Measurements from ENCODE around the gene GLIS1.
"Not testable (repeated sequence)": the region's sequence is repeated elsewhere in the genome, so short reads cannot be mapped to it uniquely, and the experiment has no call there.

Gene GLIS1

DNA sequence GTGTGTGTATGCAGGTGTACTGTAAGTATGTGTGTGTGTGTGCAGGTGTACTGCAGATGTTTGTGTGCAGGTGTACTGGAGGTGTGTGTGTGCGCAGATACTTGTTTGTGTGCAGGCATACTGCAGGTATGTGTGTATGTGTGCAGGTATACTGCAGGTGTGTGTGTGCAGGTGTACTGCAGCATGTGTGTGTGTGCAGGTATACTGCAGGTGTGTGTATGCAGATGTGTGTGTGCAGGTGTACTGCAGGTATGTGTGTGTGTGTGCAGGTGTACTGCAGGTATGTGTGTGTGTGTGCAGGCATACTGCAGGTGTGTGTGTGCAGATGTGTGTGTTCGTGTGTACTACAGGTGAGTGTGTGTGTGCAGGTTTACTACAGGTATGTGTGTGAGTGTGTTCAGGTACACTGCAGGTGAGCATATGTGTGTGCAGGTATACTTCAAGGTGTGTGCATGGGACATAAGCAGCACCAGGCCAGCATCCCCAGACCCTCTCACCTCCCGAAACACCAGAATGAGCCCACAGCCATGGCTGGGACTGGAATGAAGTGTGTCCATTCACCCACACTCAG, 182.2 kb downstream of the GLIS1 start:
- DNase-seq, result no peak

DNA sequence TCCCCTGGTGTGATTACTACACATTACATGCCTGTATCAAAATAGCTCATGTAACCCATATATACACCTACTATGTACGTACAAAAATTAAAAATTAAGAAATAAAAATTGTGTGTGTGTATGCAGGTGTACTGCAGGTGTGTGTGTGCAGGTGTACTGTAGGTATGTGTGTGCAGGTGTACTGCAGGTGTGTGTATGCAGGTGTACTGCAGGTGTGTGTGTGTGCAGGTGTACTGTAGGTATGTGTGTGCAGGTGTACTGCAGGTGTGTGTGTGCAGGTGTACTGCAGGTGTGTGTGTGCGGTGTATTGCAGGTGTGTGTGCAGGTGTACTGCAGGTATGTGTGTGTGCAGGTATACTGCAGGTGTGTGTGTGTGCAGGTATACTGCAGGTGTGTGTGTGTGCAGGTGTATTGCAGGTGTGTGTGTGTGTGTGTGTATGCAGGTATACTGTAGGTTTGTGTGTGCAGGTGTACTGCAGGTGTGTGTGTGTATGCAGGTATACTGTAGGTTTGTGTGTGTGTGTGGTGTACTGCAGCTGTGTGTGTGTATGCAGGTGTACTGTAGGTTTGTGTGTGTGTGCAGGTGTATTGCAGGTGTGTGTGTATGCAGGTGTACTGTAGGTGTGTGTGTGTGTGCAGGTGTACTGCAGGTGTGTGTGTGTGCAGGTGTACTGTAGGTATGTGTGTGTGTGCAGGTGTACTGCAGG, 183.2 kb downstream of the GLIS1 start:
- not testable (repeated sequence) for DNase-seq

DNA sequence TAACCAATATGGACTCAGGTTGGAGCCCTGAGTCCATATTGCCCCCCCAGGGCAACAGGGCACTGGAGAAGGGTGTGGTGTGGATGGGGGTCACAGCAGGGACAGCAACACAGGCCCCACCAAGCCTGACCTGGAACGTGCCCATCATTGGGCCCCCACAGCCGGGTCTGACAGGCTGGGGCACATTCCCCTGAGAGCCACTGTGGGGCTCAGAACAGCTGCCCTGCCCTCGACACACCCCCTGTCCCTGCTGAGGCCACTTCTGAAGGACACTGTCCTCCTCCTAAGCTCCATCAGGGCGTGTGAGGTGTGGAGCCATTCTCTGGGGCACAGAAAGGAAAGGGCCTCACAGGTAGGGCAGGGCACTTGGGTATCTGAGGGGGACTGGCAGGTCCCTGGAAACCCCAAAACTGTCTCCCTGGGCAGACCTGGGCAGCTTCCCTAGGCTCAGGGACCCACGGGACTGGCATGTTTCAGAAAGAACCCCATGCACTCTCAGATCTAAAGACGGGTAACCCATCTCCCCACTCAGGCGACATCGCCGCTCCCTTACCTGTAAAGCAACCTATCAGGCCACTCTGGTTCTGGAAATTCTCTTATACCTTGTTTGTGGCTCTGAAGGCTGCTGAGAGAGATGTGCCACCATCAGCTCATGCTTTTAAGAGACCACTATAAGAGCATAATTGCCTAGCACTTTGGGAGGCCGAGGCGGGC, 184.2 kb downstream of the GLIS1 start:
- no peak for DNase-seq

DNA sequence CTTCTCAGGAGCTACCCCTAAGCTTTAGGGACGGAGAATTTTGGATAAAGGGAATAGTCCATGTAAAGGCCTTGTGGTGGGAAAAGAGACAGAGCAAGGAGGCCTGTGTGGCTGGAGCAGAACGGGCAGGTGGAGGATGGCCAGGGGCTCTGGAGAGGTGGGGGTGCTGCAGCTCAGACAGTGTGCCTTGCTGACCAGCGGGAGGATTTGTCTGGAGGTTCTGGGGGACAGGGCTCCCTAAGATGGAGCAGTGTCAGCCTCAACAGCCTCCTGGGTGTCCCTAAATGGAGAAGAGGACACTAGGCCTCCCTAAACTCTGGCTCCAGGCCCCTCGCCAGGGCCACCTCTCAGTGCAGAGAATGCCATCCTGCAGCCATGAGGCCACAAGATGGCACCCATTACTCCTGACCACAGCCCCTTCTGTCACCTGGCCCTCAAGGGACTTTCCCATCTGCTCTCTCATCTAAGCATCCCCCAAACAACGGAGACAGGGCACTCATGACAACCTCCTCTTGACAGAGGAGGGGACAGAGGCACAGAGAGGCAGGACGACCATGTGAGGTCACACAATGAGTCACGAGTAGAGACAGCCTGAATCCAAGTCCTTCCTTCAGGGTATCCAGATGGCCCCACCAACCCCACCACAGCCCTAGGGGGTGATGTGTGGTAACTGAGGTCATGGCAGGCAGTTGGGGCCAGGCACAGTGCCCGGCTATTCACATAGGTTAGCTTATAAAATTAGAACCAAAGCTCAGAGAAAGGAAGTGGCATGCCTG, 185.0 kb downstream of the GLIS1 start:
- DNase-seq, result peak; percentile 21

DNA sequence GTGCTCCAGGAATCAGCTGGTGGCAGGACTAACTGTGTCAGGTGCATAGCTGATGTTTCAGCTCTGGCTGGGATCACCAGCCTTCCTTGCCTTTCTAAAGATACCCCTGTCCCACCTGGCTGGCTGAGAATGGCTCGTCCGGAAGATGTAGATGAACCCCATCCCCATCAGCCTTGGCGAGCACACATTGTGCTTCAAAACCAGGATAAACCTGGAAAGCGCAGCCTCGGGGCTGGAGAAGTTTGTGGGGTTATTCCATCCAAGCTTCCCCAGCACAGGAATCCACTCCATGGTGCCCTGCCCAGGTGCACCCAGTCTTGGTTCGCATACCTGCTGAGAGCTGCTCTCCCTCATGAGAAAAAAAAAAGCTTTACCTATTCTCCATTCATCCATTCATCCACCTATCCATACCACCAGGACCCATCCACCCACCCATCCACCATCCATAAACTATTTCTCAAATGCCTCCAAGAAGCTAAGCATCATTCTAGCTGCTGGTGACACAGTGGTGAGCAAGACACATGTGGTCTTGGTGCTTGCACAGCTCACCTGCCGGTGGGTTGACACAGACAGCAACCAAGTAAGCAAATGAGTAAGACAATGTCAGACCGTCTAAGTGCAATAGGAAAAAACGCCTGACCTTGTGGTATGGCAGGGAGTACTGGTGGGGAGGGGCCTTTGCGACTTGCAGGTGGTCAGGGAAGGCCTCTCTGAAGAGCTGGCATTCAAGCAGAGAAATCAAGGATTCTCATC, 185.8 kb downstream of the GLIS1 start:
- peak; percentile 19 for DNase-seq

DNA sequence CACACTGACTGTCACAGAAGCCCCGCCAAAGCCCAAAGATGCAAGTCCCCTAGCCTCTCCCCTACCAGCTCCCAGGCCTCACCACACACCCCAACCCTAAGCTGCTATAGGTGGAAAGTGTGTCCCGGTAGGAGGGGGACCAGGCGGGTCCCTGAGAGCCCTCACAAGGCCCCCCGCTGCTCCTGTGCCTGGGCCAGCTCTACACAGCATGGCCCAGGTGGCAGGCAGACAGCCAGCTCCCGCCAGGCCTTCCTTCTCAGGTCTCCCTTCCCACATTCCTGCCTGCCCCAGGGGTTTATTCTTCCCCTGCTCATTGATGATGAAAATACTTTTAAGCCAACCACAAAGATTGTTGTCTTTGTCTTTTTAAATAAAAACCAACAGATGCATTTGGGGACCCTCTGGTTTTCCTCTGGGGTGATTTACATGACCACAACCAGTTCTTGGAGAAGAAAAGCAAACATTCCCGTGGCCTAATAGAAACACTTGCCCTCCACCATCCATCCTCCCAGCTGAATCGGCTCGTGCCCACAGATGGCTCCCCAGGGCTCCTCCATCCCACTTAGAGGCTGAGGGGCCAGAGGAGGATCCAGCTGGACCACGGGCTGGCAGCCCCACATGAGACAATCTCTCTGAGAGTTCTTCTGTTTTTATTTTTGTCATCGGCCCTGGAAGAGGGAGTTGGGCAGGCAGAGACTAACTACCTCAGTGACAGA, 186.7 kb downstream of the GLIS1 start:
- no peak for DNase-seq

DNA sequence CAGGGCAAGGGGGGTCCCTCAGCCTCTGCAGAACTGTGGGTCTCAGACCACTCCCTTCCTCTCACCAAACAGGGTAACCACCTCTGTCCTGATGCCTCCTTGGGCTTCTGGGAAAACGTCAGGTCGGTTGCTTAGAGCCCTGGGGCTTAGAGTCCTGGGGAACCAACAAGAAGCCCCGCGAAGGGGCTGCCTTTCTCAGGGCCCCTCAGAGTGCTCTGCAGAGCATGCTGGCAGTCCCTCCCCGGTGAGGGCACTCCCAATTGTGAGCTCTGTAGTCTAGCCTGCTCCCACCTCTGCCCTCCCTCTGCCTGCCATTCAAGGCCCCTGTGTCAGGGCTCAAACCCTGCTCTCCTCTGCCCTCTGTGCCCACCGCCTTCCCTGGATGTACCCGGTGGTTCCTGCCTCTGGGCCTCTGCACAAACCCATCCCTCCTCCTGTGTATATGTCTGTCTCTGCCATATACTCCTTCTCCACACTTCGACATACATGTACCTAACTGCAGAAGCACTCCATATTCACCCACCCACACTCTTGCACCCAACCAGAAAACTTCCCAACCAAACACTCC, 187.5 kb downstream of the GLIS1 start:
- DNase-seq, result no peak

DNA sequence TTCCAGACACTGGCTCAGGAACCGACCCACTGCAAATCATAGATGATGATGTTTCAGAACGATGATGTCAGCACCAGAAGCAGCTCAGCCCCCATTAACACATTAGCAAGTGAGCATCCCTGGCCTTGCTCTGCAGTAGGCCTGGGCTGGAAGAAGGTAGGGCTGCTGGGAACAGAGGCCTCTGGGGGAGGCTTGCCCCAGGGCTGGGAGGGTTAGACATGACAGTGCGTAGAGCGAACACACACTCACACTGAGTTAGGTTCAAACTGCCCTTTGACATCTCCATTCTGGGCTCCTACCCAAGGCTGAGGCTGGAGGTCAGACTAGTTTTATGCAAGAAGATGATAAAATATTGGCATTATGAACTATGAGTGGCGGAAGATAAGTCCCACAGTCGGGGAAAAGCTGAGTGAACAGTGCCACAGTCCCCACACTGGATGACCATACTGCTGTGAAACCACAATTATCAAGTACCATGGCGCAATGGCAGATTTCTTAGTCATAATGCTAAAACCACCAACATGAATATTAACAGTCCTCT, 188.7 kb downstream of the GLIS1 start:
- peak; percentile 14 for DNase-seq

DNA sequence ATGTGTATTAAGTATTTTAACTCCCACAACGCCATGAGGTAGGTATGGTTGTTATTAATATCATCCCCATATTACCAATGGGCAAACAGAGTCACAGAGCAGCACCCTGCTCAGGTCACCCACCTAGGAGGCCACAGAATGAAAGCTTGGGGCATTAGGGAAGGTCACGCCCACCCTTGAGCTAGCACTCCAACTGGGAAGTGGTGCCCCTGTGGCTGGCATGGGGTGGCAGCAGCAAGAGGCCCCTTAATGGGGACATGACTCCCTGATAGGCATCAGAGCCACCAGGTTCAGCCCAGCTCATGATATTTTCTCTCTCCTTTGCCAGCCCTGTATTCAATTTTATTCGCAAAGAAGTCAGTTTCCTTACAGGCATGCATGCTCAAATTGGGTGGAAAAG, 189.2 kb downstream of the GLIS1 start:
- no peak for DNase-seq

DNA sequence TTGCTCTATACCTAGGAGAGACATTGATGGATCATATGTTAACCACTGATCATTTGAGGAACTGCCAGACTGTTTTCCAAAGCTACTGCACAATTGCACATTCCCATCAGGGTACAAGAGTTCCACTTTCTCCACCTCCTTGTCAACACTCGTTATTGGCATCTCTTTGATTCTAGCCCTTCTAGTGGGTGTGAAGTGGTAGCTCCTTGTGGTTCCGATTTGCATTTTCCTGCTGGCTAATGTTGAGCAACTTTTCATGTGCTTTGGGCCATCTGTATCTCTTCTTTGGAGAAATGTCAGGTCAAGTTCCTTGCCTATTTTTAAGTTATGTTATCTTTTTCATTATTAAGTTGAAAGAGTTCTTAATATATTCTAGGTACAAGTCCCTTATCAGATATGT, 189.7 kb downstream of the GLIS1 start:
- no peak for DNase-seq

DNA sequence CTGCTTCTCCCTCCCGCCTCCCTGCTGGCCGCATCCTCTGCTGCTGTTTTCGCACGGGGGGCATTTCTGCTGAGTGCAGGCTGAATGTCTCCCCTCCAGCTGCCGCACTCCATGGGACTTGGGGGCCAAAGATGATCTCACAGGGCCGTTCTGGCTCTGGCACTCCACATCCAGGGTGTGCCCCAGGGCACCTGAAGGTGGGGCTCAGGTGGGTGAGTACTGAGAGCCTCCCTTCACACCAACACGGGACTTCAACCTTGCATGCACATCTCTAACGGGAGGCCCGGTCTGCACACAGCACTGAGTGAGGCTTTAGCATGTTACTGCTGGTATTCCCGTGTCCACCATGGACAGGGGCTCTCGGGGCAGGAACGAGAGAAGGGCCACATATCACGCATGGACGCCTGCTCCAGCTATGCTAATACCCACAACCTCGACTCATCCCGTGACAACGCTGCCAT, 190.9 kb downstream of the GLIS1 start:
- DNase-seq, result no peak

DNA sequence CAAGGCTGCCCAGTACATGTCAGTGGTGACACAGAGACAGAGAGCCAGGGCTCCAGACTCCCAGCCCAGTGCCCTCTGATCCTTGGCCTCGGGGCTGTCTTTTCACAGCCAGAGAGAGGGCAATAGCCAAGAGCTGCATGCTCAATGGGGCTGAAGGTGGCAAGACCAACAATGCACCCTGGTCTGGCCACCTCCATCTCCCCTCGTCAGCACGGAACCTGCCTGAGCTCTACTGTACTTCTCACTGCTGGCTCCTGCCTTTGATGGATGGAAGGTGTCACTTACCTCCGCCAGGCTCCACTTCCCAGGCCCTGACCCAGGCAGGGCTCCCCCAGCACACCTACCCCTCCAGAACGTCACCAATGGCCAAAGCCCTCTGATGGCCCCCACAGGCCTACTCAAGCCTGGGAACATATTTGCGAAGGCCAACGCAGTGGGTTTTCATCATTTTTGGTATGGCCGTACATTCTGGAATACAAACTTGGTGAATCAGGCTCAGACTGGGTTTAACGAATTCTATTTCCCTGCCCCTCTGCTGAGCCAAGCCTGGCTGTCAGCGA, 191.7 kb downstream of the GLIS1 start:
- DNase-seq, result no peak

DNA sequence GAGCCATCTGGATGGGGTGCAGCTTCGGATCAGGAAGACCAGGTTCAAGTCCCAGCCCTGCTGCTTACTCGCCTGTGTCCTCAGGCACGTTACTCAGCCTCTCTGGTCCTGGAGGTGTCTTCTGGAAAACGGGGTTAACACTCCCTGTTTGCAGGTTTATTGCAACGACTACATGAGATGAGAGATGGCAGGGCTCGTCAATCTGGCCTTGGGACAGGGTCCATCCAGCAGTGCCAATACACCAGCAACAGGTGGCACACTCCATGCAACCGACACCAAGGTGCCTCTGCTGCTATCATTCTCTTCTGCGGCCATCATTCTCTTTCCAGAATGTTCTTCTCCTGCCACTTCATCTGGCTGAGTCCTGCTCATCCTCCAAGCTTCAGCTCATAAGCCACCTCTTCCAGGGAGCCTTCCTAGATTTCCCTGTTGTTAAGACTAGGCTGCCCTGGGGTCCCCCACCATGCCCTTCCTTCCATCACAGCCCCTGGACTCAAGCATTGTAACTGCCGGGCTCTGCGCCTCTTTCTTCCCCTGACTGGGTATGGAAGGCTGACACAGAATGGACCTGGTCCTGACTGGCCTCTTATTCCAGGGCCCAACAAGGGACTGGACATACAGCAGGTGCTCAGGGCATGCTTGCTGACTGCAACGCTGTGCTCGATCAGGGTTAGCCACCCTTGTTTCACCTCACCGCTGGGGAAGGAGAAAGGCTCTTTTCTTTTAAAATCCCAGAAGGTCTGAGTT, 192.4 kb downstream of the GLIS1 start:
- no peak for DNase-seq

DNA sequence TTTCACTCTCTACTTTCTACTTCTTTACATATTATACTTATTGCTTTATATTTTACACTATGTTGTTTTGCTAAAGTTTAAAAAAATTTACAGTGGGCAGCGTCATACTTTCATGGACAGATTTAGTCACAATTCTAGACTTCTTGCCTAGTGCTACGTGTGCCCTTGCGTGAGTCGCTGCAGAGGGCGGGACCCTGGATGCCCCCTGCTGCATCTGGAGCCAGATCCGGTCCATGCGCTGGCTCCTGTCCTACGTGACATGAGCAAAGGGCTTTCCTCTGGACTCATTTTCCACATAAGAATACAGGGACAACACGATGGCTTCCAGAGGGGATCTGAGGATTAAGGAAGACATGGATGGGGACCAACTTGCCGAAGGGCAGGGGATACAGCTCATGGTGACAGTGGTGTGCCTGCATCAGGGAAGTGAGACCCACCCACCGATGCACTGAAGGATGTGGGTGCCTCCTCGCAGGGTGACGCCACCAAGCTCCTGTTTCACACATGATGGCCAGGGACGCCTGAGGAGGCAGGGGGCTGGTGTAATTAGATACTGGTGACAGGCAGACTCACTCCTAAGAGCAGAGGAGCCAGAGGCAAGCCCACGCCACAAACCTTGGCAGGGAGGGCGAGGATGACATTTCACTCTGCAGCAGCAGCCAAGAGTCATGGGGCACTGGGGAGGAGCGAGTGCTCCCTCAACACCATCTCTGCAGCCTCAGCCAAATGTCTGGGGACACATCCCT, 193.1 kb downstream of the GLIS1 start:
- no peak for DNase-seq

DNA sequence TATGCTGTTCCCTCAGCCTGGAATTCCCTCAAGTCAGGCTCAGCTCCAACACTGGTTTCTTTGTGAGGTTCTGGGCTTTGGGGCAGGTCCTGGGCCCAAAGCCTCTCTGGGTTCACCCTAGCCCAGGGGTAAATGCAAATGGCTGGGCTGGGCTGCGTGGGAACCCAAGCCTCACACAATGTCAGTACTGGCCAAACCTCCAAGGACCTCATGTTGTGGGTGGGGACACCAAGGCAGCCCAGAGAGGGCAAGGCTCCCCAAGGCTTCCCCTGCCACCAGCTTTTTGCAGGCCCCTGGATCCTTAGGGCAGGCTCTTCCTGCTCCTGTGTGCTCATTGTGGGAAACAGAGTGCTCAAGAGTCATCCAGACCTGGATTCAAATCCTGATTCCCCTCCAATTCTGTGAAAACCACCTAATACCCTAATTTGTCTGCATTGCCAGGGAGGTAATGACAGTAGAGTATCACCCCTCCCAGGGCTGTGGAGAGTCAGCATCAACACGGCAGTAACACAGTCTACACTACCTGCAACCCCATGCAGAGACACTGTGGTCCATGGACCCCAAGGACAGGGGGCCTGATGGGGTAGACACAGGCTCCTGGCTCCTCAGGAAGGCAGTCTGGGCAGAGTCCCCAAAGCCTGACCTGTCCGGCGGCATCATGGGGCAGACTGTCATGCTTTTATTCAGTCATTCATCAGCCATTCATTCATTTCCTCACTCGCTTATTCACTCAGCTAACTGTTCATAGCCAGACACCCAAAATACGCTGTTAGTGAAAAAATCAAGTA, 194.0 kb downstream of the GLIS1 start:
- no peak for DNase-seq

DNA sequence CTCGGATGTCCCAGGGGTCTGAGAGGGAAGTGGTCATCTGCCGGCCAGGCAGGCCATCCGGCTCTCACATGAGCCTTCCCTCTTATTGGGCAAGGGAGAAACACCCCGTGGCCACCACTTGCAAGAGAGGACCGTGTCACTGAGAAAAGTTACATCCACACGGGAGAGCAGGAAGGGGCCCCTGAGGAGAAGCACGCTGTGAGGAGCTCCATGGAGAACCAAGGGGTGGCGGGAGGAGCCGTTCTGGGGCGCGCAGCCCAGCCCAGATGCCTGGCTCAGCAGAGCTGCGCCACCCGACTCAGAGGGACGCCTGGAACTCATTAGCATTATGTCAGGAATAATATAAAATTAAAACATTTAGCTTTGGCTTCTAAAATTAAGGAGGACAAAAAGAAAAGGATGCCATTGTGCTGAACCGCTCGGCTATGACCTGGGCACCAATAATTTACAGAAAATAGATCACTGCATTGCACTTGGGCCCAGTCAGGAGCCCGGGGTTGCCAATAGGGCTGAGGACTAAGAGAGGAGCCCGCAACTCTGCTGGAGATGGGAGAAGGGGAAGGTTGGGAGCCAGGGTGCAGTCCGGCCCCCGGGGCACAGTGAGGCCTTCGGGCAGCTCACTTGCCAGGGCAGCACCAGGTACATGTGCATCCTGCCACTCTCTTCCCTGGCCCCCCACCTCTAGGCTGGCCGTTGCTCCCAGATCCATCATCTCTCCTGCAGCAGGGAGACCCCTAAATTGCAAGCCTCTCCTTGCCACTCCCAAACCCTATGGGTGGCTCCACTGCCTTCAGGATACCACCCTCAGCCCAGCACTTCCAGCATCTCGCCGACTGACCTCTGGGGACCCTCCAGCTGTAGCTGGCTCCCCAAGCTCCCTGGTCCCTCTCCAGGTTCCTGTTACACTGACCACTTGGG, 194.9 kb downstream of the GLIS1 start:
- no peak for DNase-seq

DNA sequence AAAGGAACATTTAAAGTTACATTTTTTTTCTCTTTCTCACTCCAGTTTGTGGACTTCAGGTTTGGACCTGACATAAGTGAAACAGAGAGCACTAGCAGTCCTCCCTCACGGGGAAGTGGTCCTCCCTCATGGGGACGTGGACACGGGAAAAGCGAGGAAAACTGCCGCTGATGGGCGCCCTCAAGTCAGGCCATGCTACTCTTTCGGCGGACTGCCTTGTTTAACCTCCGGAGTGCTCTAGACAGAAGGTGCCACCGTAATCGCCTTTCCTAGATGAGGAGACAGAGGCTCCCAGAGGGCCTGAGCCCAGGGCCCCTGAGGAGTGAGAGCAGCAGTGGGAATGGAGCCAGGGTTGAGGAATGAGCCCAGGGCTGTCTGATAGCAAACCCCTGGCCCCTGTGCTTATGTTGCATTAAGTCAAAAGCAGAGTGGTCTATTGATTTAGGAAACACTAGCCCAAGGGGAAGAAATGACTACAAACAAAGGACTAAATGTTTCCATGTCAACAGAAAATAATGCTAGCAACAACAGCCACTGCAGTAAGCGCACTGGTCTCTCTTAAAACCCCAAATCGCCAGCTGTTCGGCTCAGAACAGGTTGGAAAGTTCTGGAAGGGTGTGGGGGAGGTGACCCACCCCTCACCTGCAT, 195.7 kb downstream of the GLIS1 start:
- DNase-seq, result no peak

Data from activated CD4-positive, alpha-beta T cell treated with anti-CD3 and anti-CD28 coated beads, Interleukin-2, amount 50 U/mL, for 16 hours (primary cell).